ENCODE measurements around the gene PIKFYVE.
"Not testable (repeated sequence)": the region's sequence is repeated elsewhere in the genome, so short reads cannot be mapped to it uniquely, and the experiment has no call there.

Gene PIKFYVE

DNA sequence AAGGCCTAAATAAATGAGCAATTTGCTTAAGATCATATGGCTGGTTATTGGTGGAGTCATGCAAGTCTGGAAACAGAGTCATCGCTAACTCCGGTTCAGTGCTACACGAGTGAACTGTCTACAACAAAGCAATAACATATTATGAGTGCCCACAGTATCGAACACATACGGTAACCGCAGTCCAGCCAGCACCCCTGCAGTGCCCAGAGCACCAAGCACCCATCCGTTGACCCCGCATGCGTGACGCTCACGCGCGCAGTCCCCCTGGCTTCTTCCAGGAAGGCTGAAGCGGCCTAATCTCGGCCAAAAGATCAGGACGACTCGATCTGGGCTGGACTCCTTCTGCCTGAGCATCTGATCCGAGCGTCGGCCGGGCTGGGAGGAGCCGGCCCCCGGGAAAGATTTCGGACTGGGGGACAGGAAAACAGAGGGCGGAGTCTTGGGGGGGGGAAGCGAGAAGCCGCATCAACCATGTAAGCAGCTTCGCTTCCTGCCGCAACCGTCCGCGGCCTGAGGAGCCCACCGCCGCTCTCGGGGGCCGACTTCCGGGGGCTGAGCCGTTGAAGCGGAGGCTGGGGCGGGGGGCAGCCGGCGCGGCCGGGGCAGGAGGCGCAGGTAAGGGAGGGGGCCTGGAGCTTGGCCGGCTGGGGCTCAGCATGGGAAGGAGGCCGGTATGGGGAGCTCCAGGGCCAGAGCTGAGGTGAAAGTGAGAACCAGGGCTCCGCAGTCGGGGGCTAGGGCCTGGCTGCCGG is at the start of gene PIKFYVE:
TSS of gene PIKFYVE (plus strand) at position 455 of the 752 bp plus-strand sequence. CDS start 5,265 bp downstream, outside the sequence.
- DNase-seq: peak; percentile 93

GRCh38 chr2:208221873-208222272 is 44.2 kb upstream of the PIKFYVE start:
- not testable (repeated sequence) for DNase-seq

DNA sequence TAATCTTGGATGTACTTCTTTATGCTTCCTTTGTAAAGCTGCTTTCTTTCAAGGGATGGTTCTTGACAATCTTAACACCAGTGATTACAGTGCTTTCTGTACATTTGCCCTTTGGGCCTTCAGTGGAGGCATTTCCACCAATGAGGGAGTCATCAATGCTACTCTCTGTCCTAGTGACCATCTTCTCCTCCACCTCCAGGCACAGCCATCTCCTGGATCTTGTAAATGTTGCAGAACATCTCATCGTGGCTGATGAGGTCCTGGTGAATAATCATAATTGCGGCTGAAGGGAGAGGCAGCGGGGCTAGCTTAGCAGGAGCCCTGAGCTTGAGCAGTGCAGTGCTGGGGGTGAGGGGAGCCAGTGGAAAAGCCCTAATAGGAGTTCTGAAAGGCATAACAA is 43.7 kb upstream of the PIKFYVE start:
- DNase-seq: no peak

- DNase-seq: no peak
These were observed 41.3 kb upstream of the PIKFYVE start for GRCh38 chr2:208224802-208225201.

DNA sequence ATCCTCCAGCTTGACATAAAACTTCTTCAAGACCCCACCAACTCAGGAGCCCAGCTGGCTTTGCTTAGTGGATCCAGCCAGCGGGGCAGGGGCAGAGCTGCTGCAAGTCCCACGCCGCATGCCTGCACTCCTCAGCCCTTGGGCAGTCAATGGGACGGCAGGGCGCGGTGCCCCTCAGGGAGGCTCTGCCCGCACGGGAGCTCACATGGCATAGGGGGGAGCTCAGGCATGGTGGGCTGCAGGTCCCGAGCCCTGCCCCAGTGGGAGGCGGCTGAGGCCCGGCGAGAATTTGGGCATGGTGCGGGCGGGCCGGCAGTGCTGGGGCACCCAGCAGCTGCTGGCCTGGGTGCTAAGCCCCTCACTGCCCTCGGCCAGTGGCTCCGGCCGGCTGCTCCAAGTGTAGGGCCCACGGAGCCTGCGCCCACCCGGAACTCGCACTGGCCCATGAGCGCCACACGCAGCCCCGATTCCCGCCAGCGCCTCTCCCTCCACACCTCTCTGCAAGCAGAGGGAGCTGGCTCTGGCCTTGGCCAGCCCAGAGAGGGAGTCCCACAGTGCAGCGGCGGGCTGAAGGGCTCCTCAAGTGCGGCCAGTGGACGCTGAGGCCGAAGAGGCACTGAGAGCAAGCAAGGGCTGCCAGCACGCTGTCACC is 38.3 kb upstream of the PIKFYVE start:
- no peak for DNase-seq

GRCh38 chr2:208228476-208228875 is 37.6 kb upstream of the PIKFYVE start:
- no peak for DNase-seq

- DNase-seq: no peak
These were observed 31.3 kb upstream of the PIKFYVE start for GRCh38 chr2:208234786-208235185.

GRCh38 chr2:208235860-208236259 is 30.2 kb upstream of the PIKFYVE start:
- DNase-seq: no peak

- DNase-seq: no peak
These were observed 26.1 kb upstream of the PIKFYVE start for GRCh38 chr2:208239770-208240493.

GRCh38 chr2:208240619-208241209 is 25.3 kb upstream of the PIKFYVE start:
- no peak for DNase-seq

GRCh38 chr2:208244422-208244821 is 21.6 kb upstream of the PIKFYVE start:
- no peak for DNase-seq

- no peak for DNase-seq
These were observed 20.3 kb upstream of the PIKFYVE start for GRCh38 chr2:208245746-208246145.

GRCh38 chr2:208248601-208249000 is 17.5 kb upstream of the PIKFYVE start:
- DNase-seq: no peak

- no peak for DNase-seq
These were observed 16.8 kb upstream of the PIKFYVE start for GRCh38 chr2:208249296-208249695.

DNA sequence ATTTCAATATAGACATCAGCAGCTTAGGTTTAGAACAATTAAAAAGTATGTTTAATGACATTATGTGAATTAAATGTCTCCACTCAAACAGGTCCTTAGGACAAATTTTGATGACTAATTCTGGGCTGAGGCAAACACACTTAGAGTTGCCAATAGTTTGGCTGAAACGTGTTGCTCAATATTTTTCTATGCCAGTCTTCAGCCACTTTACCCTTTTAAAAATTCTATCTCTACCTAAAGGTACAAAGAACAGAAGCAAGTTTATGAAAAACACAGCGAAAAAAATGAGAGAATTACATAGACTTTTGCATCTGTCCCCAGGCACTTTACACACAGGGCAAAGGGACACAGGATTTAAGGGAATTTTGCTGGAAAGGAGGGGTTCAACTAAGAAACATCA is 15.7 kb upstream of the PIKFYVE start:
- DNase-seq: no peak

- DNase-seq: no peak
These were observed 15.0 kb upstream of the PIKFYVE start for GRCh38 chr2:208251098-208251497.

GRCh38 chr2:208252716-208253492 is 13.2 kb upstream of the PIKFYVE start:
- no peak for DNase-seq

DNA sequence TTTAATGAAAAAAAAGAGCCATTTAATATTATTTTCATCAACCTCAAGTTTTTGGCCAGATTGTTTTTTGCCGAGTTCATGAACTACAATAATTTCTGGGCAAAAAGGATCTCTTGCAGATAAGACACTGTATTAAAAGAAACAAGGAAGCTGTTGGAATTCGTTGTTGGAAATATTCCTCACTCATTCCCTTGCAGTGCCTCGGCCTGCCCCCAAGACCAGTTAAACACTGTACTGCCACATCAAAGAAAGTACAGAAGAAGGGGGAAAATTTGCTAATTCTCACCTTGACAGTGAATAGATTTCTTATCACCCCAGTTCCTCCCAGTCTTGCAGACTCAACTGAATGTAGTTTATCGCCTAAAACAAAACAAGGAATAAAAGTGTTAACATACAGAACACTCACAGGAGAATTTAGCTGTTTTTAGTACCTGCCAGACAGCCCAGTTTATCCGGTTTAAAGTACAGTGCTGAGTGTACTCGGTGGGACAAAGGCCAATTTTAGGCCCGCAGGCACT is 12.4 kb upstream of the PIKFYVE start:
- DNase-seq: no peak

DNA sequence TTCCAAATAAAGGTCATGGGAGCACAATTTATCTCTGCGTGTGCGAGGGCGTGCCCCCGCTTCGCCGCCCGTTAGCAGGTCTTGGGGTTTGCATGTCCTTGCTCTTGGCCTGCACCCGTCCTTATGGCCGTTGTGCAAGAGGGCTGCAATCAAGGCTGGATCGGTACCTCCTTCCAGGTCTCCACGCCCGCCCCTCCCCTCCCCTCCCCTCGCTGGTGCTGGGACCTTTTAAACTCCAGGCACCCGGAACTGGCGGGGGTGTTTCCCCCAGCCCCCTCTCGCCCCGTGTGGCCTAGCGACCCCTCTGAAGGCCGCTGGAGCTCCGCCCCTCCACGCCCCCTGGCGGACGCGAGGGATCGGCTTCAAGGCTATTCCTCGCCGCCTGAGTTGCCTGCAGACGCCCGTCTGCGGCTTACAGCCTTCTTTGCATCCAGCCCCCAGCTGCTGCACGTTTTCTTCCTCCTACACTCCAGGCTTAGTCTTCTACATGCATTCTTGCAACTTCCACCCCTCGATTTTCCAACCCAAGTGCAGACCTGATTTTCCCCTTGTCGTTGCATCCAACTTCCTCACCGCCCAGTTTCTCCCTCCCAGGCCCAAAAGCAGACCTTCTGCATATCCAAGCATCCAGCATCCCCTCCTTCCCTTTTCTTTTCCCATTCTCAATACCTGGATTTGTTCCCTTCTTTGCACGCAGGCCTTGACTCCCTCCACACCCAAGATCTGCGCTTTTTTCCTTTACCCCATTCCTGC is 11.8 kb upstream of the PIKFYVE start:
- DNase-seq: peak; percentile 64

DNA sequence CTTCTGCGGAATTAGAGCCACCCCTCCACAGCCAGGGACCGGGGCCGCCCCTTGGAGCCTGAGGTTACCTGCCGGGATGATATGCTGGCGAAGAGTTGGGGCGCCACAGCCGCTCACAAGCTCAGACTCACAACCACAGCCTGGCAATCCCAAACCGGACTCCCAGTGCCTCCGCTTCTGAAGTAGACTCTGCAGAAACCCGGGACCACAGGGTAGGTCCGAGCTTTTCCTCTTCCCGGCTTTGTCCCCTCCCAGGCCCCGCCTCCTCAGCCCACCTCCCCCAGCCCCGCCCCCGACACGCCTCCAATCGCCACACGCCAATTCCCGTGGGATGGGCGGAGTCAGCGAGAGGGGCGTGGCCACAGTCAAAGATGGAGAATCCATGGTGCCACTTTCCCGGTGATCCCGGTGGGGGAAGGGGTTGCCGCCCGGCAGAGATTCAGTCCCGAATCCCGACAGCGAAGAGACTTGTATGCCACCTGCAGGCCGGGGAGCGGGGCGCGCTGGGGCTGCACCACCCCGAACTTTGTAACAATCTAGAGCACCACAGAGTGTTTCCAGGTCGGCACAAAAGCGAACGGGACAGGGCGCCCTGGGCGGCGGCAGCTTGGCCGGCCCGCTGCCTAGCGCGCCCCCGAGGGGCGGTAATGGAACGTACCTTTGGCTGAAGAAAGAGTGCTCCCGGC is 11.0 kb upstream of the PIKFYVE start, which contains the start of gene IDH1:
TSS of gene IDH1 (minus strand) at position 201 of the 686 bp plus-strand sequence. CDS start 3,520 bp downstream, outside the sequence.
- DNase-seq: peak; percentile 90

All from NCI-H748 treated with DMSO at 0.1 percent for 48 hours (cell line).